GM20000 (cell line): ENCODE measurements around the gene NATD1.

Experiments used
- DNase-seq: peaks from one replicate; pipeline ENCODE4 v3.0.0; 2012; ENCODE audit warnings: low spot score
- TF ChIP-seq, protein P1 (sequence below): IDR thresholded peaks from 2 replicates; pipeline ENCODE4 v1.5.1; 2012; ENCODE audit warnings: mild to moderate bottlenecking, control low read depth; ENCODE audit errors: extremely low read depth, missing control alignments

The NATD1 gene

GRCh38 chr17:21211825-21212479, 41.3 kb downstream of the NATD1 start:
- TF ChIP-seq, protein P1, sequence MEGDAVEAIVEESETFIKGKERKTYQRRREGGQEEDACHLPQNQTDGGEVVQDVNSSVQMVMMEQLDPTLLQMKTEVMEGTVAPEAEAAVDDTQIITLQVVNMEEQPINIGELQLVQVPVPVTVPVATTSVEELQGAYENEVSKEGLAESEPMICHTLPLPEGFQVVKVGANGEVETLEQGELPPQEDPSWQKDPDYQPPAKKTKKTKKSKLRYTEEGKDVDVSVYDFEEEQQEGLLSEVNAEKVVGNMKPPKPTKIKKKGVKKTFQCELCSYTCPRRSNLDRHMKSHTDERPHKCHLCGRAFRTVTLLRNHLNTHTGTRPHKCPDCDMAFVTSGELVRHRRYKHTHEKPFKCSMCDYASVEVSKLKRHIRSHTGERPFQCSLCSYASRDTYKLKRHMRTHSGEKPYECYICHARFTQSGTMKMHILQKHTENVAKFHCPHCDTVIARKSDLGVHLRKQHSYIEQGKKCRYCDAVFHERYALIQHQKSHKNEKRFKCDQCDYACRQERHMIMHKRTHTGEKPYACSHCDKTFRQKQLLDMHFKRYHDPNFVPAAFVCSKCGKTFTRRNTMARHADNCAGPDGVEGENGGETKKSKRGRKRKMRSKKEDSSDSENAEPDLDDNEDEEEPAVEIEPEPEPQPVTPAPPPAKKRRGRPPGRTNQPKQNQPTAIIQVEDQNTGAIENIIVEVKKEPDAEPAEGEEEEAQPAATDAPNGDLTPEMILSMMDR, result no peak
- DNase-seq, result no peak

GRCh38 chr17:21210411-21211076, 42.7 kb downstream of the NATD1 start:
- DNase-seq, result no peak
- TF ChIP-seq, protein P1, result no peak

- DNase-seq, result no peak
- TF ChIP-seq, protein P1, result no peak
Measured at GRCh38 chr17:21209511-21210175, 43.6 kb downstream of the NATD1 start.

- TF ChIP-seq, protein P1, result no peak
- no peak for DNase-seq
Measured at GRCh38 chr17:21208352-21208751, 44.9 kb downstream of the NATD1 start.

GRCh38 chr17:21204935-21205334, 48.3 kb downstream of the NATD1 start:
- no peak for DNase-seq

DNA sequence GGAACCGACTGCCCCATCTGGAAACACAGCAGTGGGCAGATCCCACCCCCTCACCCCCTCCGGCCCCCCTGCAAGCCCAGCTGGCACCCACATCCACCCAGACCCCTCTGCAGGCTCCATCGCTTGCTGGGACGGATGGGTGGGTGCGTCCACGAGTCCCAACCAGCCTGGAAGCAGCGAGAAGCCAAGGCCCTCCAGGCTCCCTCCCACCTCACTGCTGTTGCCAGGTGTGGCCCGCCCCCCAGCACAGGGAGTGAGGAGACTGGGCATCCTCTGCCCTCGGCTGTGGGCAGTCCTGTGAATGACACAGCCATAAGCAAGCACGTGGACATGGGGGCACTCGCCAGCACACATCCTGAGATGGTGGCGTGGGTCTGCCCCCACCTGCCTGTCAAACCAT, 50.7 kb downstream of the NATD1 start:
- DNase-seq, result no peak
- TF ChIP-seq, protein P1, result no peak

More at GRCh38 chr17:21204935-21205334, 48.3 kb downstream of the NATD1 start:
- TF ChIP-seq, protein P1, result no peak

DNA sequence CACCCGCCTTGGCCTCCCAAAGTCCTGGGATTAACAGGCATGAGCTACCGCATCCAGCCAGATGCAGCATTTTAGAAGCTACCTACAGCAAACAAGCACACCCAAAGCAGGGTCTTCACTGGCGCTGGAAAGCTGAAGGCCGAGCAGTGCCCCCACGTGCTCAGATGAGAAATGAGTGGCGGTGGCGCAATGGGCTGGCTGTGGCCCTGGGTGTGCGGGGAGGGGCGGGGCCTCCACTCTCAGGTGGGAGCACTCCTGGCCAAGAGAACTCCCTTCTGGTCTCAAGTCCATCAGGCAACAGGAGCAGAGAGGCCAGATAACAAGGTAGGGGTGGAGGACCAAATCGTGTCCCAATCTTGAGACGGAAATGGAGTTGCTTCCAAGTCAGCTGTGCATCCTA, 51.3 kb downstream of the NATD1 start:
- TF ChIP-seq, protein P1, result no peak
- DNase-seq, result no peak
